GM21528 (cell line): ENCODE results near the gene NPHP1.
"Not testable (repeated sequence)": the region's sequence is repeated elsewhere in the genome, so short reads cannot be mapped to it uniquely, and the experiment has no call there.

Experiments
- ATAC-seq: cut with Tn5 transposase; IDR thresholded peaks from one replicate; pipeline ENCODE4 v1.9.1; 2021; ENCODE audit warnings: mild to moderate bottlenecking, moderate library complexity; ENCODE audit not compliant: unreplicated experiment, low FRiP score

Gene NPHP1

GRCh38 chr2:110105608-110106467 lies 99.0 kb downstream of the NPHP1 start:
- ATAC-seq: no peak

- no peak for ATAC-seq
These were observed 99.6 kb downstream of the NPHP1 start for GRCh38 chr2:110105183-110105582.

DNA sequence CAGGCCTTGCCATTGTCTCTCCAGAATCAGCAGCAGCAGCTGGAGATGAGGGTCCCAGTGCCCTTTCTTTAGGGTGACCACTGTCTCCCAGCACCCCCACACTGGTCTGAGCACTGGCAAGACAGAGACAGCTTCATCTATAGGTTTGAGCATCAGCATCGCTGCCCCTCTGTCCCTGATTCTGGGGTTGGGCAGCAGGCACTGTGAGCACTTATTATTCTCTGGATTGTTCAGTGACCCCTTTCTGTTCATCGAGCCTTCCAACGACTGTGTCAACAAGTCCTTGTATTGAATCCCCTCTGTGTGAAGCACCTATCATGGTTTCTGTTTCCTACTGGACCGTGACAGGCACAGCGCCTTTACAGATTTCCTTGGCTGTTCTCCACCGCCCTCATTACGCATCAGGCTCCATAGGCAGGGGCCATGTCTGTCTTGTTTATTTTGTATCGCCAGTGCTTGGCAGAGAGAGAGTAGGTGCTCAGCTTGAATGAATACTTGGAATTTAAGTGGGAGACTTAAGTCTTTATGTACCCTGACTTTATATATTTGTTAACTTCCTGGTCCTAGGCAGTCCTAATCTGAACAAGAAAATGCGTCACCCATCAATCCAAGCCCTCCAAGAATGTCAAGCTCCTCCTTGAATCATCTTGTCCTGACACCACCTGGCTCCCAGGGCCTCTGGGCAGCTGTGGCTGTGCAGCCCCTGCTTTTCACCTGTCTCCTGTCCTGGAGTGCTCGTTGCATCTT lies 100.6 kb downstream of the NPHP1 start:
- no peak for ATAC-seq

DNA sequence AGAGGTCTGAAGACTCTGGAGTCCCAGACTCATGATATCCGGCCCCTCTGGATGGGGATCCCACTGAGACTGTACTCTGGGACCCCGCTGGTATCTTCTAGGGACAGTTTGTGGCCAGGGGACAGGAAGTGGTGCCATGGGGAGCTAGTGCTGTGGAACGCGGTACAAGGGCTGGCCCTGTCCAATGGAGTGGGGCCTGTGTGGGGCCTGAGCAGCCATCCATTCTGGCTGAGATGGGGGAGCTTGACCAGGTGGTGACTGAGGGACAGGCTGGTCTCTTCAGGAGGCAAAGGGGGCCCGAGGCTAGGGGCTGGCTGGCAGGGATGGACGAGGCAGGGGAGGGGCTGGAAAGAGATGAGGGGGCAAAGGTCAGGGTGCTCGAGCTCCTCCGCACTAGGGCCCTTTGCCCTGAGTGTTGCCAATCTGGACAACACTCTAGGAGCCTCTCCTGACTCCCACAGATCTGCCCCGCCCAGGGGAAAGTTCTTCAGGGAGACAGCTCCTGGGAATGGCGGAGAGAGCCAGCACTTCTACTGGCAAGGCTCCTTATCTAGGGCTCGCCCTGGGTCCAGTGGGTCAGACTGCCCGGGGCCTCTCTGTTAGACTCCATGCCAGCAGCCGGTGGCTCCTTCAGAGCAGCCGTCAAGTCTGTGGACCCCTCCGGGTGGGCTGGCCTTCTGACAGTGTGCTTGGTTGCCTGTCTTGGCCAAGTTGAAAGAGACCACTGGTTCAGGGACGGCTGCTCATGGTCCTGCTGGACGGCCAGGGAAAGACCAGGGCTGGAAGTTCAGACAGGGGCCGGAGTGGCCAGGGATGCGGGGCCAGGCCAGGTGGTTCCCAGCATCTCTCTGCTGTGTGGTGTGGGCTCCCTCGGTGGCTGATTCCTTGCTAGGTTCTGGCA lies 101.5 kb downstream of the NPHP1 start:
- no peak for ATAC-seq

GRCh38 chr2:110101901-110102803 lies 102.7 kb downstream of the NPHP1 start:
- no peak for ATAC-seq

GRCh38 chr2:110101280-110101844 lies 103.5 kb downstream of the NPHP1 start:
- ATAC-seq: no peak

DNA sequence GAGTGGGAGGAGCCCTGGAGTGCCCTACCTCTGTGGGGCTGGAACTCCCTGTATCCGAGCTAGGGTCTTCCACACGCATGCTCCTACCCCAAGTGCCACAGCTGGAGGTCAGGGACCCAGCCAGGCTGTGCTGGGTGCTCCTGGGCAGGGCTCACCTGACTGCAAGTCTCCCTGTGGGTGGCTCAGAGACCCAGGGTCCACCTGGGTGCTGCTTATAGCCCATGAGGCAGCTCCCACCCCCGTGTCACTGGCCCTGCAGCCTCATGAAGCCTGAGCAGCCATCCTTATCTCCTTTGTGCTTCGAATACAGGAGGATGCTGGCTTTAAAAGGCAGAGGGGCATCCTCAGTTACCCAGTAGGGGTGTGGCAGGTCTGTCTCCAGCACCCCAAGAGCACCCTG lies 103.9 kb downstream of the NPHP1 start:
- not testable (repeated sequence) for ATAC-seq

GRCh38 chr2:110100480-110100879 lies 104.3 kb downstream of the NPHP1 start:
- no peak for ATAC-seq

DNA sequence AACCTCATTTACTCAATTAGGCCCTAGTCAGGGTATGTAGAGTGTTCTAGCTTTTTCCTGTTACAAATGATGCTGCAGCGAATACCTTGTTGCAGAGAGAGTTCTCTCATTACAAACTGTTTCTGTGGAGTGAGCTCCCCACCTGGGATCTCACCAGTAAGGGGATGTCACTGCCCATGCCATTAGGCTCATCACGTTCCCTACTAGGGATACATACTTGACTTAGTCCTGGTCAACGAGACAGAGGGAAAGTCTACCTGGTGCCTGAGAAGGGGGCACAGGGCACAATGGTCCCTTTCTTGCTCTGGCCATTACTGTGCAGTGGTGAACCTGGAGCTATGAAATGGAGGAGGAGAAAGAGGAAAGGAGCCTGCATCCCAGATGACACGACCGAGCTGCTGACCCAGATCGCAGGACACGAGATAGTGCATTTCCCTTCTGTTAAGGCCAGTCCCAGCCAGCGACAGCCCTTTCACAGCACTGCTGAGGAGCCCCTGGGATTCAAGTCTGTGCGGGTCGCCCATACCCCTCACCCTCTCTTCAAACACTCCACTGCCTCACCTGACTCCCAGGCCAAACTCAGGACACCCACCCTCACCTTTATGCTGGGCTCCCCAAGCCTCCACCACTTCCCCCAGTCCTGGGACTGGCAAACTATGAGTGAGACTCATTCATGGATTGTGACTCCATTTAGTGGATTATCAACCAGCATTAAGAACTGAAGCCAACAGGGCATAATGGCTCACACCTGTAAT lies 105.2 kb downstream of the NPHP1 start:
- ATAC-seq: no peak

- no peak for ATAC-seq
These were observed 105.8 kb downstream of the NPHP1 start for GRCh38 chr2:110099038-110099425.

GRCh38 chr2:110097506-110098220 lies 107.2 kb downstream of the NPHP1 start:
- ATAC-seq: no peak

- ATAC-seq: no peak
These were observed 108.7 kb downstream of the NPHP1 start for GRCh38 chr2:110095994-110096633.

DNA sequence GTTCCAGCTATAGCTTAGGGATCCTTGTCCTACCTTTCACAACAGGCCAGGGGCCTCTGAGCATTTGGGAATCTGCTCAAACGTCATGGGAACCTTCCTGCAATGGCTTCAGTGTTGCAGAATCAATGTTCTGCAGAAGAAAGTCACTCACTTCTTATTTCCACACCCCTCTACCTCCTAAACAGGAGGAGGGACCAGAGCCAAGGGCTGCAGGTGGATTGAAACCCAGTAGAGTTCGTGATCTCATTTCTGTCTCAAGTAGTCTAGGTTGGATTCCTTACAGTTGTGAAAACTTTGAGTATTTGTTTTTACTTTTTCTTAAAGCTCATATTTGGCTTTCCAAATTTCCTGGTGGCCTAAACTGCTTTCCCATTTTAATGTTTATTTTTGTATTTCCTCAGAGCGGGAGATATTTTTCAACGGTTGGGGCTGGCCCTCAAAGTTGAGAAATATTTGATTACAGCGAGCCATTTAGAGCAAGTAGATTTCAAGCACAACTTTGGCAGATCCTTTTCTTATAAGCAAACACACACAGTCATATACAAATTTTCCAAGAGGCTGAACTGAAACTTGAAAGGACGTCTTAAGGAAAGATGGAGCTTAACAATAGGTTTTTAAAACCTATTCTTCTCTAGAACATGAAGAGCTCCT lies 109.8 kb downstream of the NPHP1 start:
- ATAC-seq: not testable (repeated sequence)

GRCh38 chr2:110093924-110094323 lies 110.9 kb downstream of the NPHP1 start:
- ATAC-seq: not testable (repeated sequence)

GRCh38 chr2:110090164-110090563 lies 114.6 kb downstream of the NPHP1 start:
- ATAC-seq: not testable (repeated sequence)

DNA sequence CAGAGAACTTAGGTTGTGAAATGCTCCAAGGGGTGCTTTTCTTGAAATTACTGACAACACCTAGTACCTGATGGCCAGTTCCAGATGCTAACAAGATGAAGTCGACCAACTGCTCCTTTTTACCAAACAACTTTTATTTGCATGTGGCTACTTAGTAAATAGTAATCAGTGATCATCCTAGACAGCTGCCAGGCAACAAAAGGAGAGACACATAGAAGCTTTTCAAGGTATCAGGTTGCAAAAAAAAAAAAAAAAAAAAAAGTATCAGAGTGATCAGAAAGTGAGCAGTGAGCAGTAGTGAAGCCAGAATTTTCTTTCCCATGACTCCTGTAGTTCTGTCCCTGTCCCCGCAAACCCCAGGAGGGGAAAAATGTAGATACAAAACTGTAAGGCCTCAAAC lies 121.1 kb downstream of the NPHP1 start:
- not testable (repeated sequence) for ATAC-seq

DNA sequence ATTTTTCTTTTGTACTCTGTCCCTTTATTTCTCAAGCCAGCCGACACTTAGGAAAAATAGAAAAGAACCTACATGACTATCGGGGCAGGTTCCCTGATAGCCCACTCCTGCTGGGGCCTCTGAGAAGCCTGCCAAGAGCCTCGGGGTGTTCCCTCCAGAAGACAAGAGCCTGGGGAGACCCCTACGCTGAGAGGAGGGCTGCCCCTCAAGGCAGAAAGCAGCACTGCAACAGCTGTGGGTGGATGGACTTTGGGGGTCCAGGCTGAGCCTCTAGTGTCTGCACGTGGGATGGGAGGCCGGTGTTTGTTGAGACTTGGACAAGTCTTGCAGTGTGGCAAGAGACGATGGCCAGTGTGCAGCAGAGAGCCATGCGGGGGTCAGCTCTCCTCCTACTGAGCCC lies 121.7 kb downstream of the NPHP1 start:
- not testable (repeated sequence) for ATAC-seq
